Measurements from ENCODE around the gene PRDM16.

DNA sequence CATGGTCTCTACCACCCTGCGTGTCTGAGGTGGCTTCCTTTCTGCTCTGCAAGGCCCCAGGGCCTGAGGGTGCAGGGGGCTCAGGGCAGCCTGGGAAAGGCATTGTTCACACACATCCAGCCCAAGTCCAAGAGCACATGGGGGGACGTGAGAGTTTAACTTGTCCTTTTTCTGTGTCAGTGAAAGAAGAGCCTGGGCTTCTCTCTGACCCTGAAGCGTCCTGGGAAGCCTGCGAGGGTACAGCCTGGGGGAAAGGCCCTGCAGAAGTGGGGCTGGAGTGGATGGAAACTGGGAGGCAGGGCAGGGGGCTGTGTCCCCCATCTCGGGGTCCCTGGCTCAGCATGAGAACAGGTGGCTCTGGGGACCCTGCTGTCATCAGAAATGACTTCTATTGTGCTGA lies 181.6 kb downstream of the PRDM16 start:
- TF ChIP-seq SCMH1 (CRISPR knock-in tag; IDR thresholded peaks at IDR 0.05; ENCODE audit: borderline replicate concordance): no peak
- no peak for TF ChIP-seq SALL1 (CRISPR knock-in tag; IDR thresholded peaks at IDR 0.05)
